Ectodermal cell (in vitro differentiated cells): Measurements from ENCODE around the gene ADNP2.

ENCODE experiments used
- H3K27ac ChIP-seq: 2 replicates; pipeline ENCODE4 v1.7.0; 2013; ENCODE audit warnings: mild to moderate bottlenecking, low read depth, low read length; ENCODE audit not compliant: insufficient read depth, poor library complexity, severe bottlenecking
- H3K27me3 ChIP-seq: 2 replicates; pipeline ENCODE4 v1.7.0; 2013; ENCODE audit warnings: mild to moderate bottlenecking, low read length; ENCODE audit not compliant: insufficient read depth, control insufficient read depth, poor library complexity, severe bottlenecking
- H3K36me3 ChIP-seq: one replicate; pipeline ENCODE4 v1.7.0; 2013; ENCODE audit warnings: low read length; ENCODE audit not compliant: control insufficient read depth, insufficient read depth
- H3K4me1 ChIP-seq: one replicate; pipeline ENCODE4 v1.7.0; 2013; ENCODE audit warnings: low read length; ENCODE audit not compliant: control insufficient read depth, insufficient read depth
- H3K4me3 ChIP-seq: 2 replicates; pipeline ENCODE4 v1.7.0; 2013; ENCODE audit warnings: low read depth, low read length, control low read depth; ENCODE audit not compliant: insufficient read depth
- H3K9me3 ChIP-seq: 2 replicates; pipeline ENCODE4 v1.7.0; 2013; ENCODE audit warnings: mild to moderate bottlenecking, low read length, moderate library complexity; ENCODE audit not compliant: control insufficient read depth
- WGBS, 2 experiments: methylation state at CpG; one replicate each; pipeline ENCODE4 v1.1.7; 2013; ENCODE audit warnings: missing lambda C conversion rate in 2 of 2; 5-methylcytosine and 5-hydroxymethylcytosine counted together

Gene ADNP2

DNA sequence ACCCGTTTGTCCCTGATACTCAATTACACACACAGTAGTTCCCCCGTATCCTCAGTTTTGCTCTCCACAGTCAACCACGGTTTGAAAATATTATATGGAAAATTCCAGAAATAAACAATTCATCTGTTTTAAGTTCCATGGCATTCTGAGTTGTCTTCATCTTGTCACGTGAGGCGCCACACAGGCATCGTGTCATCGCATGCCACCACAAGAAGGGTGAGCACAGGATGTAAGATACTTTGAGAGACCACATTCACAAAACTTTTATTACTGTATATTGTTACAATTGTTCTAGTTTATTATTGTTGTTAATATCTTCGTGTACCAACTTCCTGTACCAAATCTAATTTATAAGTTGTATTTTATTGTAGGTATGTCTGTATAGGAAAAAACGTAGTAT is 17.7 kb downstream of the ADNP2 start:
- Histone ChIP-seq H3K27me3 (no peaks in the 10 kb centered on the region), H3K4me1 (peaks cover 5% of the 10 kb centered on the region), H3K27ac (no peak overlapping the region), H3K36me3 (no peaks in the 10 kb centered on the region), H3K9me3 (no peaks in the 10 kb centered on the region), H3K4me3 (no peak overlapping the region)
- 95 to 97% methylated on average over 8 of the region's 9 CpGs for WGBS, 2 experiments

DNA sequence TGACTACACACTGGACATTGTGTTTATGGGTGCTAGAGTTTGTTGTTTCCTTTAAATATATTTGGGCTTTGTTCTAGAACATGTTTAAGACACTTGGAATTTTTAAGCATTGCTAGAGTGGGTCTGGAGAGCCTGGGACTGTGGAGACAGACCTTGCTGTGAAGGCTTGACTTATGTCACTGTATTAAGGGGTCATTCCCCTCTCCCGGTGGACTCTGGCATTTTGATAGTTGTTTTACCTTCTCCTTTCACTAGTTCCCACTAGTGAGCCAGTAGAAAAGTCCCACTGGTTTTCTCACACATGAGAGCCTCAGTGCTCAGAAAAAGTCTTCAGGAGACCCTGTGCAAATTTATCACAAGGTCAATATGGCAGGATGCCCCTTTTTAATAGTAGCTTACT is 18.6 kb downstream of the ADNP2 start:
- no peak overlapping the region for H3K27ac ChIP-seq
- H3K36me3 ChIP-seq = no peaks in the 10 kb centered on the region
- H3K27me3 ChIP-seq = no peaks in the 10 kb centered on the region
- peaks cover 5% of the 10 kb centered on the region for H3K4me1 ChIP-seq
- H3K9me3 ChIP-seq = no peaks in the 10 kb centered on the region
- no peak overlapping the region for H3K4me3 ChIP-seq
- WGBS, 2 experiments = 88 to 95% methylated on average over 1 of the region's 1 CpG

DNA sequence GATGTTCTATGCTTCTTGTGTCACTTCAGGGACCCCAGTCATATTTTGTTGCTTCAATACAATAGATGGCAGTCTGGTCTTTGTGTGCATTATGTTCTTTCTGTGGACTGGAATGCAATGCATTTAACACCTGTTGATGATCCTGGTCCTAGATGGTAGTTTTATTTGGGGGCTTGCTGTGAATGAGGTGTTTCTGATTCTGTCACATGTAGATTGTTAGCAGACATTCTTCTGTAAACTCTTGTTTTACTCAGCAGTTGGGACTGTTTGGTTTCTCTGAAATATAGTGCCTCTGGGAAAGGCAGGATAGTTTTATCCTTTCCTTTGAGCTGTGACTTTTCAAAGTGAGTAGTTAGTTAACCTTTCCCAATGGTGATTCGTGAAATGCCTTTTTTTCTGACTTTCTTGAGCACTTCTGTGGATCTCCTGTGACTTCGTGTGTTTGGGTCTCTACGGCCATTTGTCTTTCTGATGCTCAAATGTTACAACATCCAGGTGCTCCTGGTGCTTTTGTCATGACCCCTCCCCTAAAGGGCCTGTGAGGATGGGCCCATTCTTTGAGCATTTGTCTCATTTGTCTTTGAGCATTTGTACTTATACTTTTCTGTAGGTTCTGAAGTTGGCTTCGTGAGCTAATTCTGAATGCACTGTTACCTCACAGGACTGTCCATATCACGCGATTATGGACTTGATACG is 20.8 kb downstream of the ADNP2 start:
- 90% methylated on average over 7 of the region's 7 CpGs for WGBS, 2 experiments
- H3K36me3 ChIP-seq = peaks cover 4% of the 10 kb centered on the region
- no peak overlapping the region for H3K27ac ChIP-seq
- H3K27me3 ChIP-seq = no peaks in the 10 kb centered on the region
- H3K9me3 ChIP-seq = no peaks in the 10 kb centered on the region
- H3K4me3 ChIP-seq = no peak overlapping the region
- peaks cover 5% of the 10 kb centered on the region for H3K4me1 ChIP-seq

DNA sequence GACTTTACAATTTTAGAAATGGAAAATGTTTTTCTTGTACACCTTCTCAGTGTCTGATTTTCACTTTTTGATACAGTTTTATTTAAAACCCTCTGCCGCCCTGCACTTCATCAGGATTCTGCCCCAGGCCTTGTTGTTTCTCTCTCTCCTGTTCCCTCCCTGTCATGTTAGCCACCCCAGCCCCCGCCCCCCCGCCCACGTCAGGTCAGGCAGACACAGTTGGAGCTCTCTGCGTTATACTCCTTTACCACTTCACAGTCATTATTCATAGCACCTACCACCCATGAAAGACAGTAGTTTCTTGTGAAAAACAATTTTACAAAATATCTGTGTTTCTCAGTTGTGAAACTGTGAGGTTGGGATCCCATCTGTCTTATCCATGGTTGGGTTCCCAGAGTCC is 21.5 kb downstream of the ADNP2 start:
- no peak overlapping the region for H3K4me3 ChIP-seq
- no peaks in the 10 kb centered on the region for H3K9me3 ChIP-seq
- no peak overlapping the region for H3K27ac ChIP-seq
- no peaks in the 10 kb centered on the region for H3K27me3 ChIP-seq
- 89 to 92% methylated on average over 1 to 2 of the region's 5 CpGs for whole genome bisulfite sequencing, 2 experiments
- peaks cover 5% of the 10 kb centered on the region for H3K4me1 ChIP-seq
- peaks cover 4% of the 10 kb centered on the region for H3K36me3 ChIP-seq

DNA sequence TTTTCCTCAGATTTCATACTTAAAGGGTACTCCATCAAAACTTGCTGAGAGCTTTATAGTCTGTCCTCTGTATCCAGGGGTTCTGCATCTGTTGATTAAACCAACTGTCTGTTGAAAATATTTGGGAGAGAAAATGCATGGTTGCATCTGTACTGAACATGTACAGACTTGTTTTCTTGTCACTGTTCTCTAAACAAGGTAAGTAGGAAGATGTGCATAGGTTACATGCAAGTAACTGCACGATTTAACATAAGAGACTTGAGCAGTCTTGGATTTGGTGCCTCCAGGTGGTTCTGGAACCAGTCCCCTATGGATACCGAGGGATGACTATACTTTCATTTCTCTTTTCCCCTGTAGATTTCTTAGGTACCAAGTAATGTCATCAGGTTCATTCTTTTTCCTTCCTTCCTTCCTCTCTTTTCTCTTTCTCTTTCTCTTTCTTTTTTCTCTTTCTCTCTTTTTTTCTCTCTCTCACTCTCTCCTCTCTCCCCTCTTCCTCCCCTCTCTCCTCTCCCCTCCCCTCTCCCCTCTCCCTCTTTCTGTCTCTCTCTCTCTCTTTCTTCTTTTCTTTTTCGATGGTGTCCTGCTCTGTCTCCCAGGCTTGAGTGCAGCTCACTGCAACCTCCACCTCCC is 23.2 kb downstream of the ADNP2 start:
- Histone ChIP-seq H3K4me3 (no peak overlapping the region), H3K9me3 (no peaks in the 10 kb centered on the region), H3K36me3 (peaks cover 17% of the 10 kb centered on the region), H3K27me3 (no peaks in the 10 kb centered on the region), H3K27ac (no peak overlapping the region), H3K4me1 (peaks cover 5% of the 10 kb centered on the region)
- WGBS, 2 experiments = 89 to 92% methylated on average over 3 of the region's 3 CpGs

DNA sequence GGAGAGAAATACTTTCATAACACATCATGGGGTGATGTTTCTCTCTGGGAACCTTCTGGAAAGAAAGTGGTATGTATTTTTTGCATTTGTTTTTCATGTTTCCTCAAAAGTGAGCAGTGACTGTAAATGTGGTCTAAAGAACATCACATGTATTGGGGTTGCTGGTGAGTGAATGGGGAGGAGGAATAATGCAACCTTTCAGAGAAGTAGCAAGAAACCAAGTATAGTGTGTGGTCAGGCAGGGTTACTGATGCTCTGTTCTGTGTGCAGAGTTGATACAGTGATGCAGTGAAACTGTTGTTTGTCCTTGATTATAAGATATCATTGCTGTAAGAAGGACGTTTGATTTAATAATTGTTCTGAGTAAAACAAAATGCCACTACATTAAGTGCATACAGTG is 24.1 kb downstream of the ADNP2 start:
- 80 to 95% methylated on average over 1 of the region's 1 CpG for WGBS, 2 experiments

DNA sequence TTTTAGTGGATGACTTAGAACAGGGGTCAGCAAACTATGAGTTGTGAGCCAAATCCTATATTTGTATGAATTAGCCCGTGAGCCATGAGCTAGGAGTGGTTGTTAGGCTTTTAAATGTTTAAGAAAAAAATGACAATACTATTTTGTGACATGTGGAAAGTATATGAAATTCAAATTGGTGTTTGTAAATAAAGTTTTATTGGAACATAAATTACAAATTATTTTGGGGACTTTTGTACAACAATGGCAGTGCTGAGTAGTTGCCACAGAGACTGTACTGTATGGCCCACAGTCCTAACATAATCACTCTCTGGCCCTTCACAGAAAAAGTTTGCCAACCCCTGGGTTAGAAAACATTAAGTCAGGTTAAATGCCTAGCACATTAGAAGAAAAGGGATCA is 26.1 kb downstream of the ADNP2 start:
- no peak overlapping the region for H3K4me3 ChIP-seq
- H3K27ac ChIP-seq = no peak overlapping the region
- peaks cover under 1% of the 10 kb centered on the region for H3K4me1 ChIP-seq
- 92 to 95% methylated on average over 1 of the region's 1 CpG for WGBS, 2 experiments
- no peaks in the 10 kb centered on the region for H3K27me3 ChIP-seq
- no peaks in the 10 kb centered on the region for H3K9me3 ChIP-seq
- H3K36me3 ChIP-seq = peaks cover 24% of the 10 kb centered on the region

More for the DNA sequence above, 24.1 kb downstream of the ADNP2 start:
- Histone ChIP-seq H3K27ac (no peak overlapping the region), H3K36me3 (peaks cover 24% of the 10 kb centered on the region), H3K4me1 (peaks cover 5% of the 10 kb centered on the region), H3K9me3 (no peaks in the 10 kb centered on the region), H3K4me3 (no peak overlapping the region), H3K27me3 (no peaks in the 10 kb centered on the region)

DNA sequence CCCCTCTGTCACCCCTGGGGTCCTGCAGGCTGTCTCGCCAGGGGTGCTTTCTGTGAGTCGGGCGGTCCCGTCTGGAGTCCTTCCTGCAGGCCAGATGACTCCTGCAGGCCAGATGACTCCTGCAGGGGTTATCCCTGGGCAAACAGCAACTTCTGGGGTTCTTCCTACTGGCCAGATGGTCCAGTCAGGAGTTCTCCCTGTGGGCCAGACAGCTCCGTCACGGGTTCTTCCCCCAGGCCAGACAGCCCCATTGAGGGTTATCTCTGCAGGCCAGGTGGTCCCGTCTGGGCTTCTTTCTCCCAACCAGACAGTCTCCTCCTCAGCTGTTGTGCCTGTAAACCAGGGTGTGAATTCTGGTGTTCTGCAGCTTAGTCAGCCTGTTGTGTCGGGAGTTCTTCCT is 27.6 kb downstream of the ADNP2 start:
- H3K27me3 ChIP-seq = no peaks in the 10 kb centered on the region
- no peaks in the 10 kb centered on the region for H3K9me3 ChIP-seq
- H3K4me1 ChIP-seq = no peaks in the 10 kb centered on the region
- H3K36me3 ChIP-seq = peaks cover 24% of the 10 kb centered on the region
- no peak overlapping the region for H3K27ac ChIP-seq
- no peak overlapping the region for H3K4me3 ChIP-seq
- 83% methylated on average over 8 of the region's 8 CpGs for WGBS, 2 experiments

DNA sequence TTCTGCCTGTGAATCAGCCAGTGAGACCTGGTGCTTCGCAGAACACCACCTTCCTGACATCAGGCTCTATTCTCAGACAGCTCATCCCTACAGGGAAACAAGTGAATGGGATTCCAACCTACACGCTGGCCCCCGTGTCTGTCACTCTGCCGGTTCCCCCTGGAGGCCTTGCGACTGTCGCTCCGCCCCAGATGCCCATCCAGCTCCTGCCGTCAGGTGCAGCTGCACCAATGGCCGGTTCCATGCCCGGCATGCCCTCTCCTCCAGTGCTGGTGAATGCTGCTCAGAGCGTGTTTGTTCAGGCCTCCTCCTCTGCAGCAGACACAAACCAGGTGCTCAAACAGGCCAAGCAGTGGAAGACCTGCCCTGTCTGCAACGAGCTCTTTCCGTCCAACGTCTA is 28.1 kb downstream of the ADNP2 start:
- Histone ChIP-seq H3K27me3 (no peaks in the 10 kb centered on the region), H3K4me1 (no peaks in the 10 kb centered on the region), H3K4me3 (no peak overlapping the region), H3K36me3 (peaks cover 24% of the 10 kb centered on the region), H3K9me3 (no peaks in the 10 kb centered on the region), H3K27ac (no peak overlapping the region)
- WGBS, 2 experiments = 96% methylated on average over 14 of the region's 14 CpGs

DNA sequence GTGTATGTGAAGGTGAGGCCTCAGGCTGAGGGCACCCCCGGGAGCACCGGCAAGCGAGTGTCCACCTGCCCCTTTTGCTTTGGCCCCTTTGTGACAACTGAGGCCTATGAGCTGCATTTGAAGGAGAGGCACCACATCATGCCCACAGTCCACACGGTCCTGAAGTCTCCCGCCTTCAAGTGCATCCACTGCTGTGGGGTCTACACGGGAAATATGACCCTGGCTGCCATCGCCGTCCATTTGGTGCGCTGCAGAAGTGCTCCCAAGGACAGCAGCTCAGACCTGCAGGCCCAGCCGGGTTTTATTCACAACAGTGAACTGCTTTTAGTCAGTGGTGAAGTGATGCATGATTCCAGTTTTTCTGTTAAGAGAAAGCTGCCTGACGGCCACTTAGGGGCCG is 28.9 kb downstream of the ADNP2 start:
- Histone ChIP-seq H3K36me3 (peaks cover 23% of the 10 kb centered on the region), H3K27ac (no peak overlapping the region), H3K27me3 (no peaks in the 10 kb centered on the region), H3K4me3 (no peak overlapping the region), H3K4me1 (no peaks in the 10 kb centered on the region), H3K9me3 (no peaks in the 10 kb centered on the region)
- 92% methylated on average over 12 of the region's 12 CpGs for WGBS, 2 experiments
